GM08714 (cell line): ENCODE results near the gene TNFRSF18.

Source experiments
- H3K4me3 ChIP-seq: fragments of 200-500 bp; sonication (Bioruptor generic); 2 replicates; pipeline ENCODE4 v1.5.1; 2014; ENCODE audit warnings: mild to moderate bottlenecking, low read length, inconsistent platforms
- ZNF274 ChIP-seq: IDR thresholded peaks from 2 replicates; pipeline ENCODE4 v1.6.1; 2012; ENCODE audit warnings: mild to moderate bottlenecking, low read depth, low read length

TNFRSF18 gene

GRCh38 chr1:1226566-1227362, 20.4 kb upstream of the TNFRSF18 start:
- TF ChIP-seq ZNF274, result no peak

GRCh38 chr1:1225913-1226312, 19.5 kb upstream of the TNFRSF18 start:
- TF ChIP-seq ZNF274, result no peak
- no peak overlapping the region for H3K4me3 ChIP-seq

More at GRCh38 chr1:1226566-1227362, 20.4 kb upstream of the TNFRSF18 start:
- H3K4me3 ChIP-seq, result no peak overlapping the region

- no peak overlapping the region for H3K4me3 ChIP-seq
- TF ChIP-seq ZNF274, result no peak
Observed at GRCh38 chr1:1225238-1225845, 18.9 kb upstream of the TNFRSF18 start.

DNA sequence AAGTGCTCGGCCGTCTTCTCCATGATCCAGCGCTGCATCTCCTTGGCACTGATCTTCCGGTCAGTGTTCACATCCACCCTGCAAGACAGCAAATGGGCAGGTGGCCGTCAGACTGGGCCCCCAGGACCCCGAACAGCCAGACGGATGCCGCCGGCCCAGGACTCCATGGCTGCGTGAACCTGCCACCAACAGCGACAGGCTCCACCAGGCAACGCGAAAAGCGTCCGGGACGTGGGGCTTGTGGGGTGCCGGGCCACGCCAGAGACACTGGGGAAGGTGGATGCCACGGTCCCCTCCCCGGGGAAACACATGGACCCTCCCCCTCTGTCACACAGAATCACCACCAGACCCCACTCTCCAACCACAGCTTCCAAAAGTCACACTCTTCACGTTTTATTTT, 17.5 kb upstream of the TNFRSF18 start:
- no peak for TF ChIP-seq ZNF274

GRCh38 chr1:1223321-1223720, 16.9 kb upstream of the TNFRSF18 start:
- no peak overlapping the region for H3K4me3 ChIP-seq
- TF ChIP-seq ZNF274, result no peak

More for the DNA sequence above, 17.5 kb upstream of the TNFRSF18 start:
- H3K4me3 ChIP-seq, result no peak overlapping the region

GRCh38 chr1:1222575-1223225, 16.3 kb upstream of the TNFRSF18 start:
- TF ChIP-seq ZNF274, result no peak
- no peak overlapping the region for H3K4me3 ChIP-seq

DNA sequence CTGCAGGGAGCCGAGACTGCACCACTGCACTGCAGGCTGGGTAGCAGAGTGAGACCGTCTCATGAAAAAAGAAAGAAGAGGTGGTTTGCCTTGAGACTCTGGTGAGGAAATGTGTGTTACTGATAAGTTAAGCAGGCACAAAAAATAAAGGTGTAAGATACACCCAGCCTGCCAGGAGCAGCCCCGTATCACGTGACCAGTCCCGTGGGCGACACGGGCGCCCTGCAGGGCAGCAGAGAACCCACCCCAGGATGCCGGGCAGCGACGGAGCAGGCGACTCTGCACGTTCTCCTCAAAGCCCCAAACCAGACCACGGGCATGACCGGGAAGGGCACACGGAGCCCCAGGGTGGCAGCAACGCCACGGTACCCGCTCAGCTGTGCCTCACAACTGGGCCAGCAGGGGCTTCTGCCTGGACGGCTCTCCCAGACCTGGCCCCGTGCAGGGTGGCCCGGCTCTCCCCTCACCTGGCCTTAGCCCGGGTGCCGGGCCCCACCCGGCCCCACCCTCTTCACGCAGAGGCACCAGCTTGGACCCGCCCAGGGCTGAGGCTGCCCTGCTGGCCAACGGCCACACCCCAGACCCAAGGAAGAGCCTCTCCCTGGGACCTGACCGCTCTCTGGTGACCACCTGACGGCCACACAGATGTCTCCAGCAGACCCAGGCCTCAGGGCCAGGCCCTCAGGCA, 15.6 kb upstream of the TNFRSF18 start:
- H3K4me3 ChIP-seq, result no peak overlapping the region
- TF ChIP-seq ZNF274, result no peak

- no peak overlapping the region for H3K4me3 ChIP-seq
- no peak for TF ChIP-seq ZNF274
Observed at GRCh38 chr1:1220197-1220596, 13.8 kb upstream of the TNFRSF18 start.

- H3K4me3 ChIP-seq, result no peak overlapping the region
- no peak for TF ChIP-seq ZNF274
Observed at GRCh38 chr1:1219341-1219740, 12.9 kb upstream of the TNFRSF18 start.

DNA sequence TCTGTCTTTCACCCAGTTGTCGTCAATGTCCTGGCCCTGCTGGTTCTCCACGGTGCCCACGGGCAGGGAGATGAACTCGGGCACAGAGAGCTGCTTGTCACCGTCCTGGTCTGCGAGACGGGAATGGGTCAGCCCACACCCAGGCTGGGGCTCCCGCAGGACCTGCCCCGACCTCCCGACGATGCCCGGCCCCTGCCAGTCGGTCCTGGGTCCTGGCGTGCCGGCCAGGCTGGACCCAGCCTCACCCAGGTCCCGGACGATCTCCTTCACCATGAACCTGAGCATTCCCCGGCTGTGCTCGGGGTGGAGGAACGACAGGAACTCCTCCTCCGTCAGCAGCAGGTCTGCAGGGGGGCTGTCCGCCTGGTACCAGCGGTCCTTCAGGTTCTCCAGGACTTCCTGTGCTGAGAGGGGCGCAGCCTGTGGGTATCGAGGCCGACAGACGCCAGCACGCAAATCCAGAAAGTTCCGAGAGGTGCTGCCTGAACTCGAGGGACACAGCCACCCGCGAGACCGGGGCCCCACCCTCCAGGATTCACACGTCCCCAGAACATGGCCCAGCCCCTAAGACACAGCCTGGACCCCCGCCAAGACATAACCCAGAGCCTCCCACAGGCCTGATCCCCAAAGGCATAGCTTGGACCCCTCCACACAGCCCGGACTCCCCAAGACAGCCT, 12.3 kb upstream of the TNFRSF18 start:
- no peak overlapping the region for H3K4me3 ChIP-seq
- no peak for TF ChIP-seq ZNF274

- no peak for TF ChIP-seq ZNF274
- no peak overlapping the region for H3K4me3 ChIP-seq
Observed at GRCh38 chr1:1217621-1218523, 11.5 kb upstream of the TNFRSF18 start.

- no peak overlapping the region for H3K4me3 ChIP-seq
- TF ChIP-seq ZNF274, result no peak
Observed at GRCh38 chr1:1216770-1217620, 10.6 kb upstream of the TNFRSF18 start.
